Left cardiac atrium (tissue), 4 donors: ENCODE data around the gene SGPL1. TPM values are rescaled to one million over a fixed set of nuclear protein-coding genes. Genes with fewer than 3 reads are reported as not detected.

ENCODE experiments used
- ATAC-seq, 2 donors: fragments of 200-7000 bp; cut with Tn5 transposase; one replicate each; pipeline ENCODE4 v1.9.1; 2020; ENCODE audit warnings: mild to moderate bottlenecking in 2 of 2, moderate library complexity in 2 of 2
- DNase-seq: peaks from one replicate; pipeline ENCODE4 v3.0.0-alpha.2; 2020
- intact Hi-C, 2 donors: fragments of 100-400 bp; cut with DNase I; formaldehyde crosslinking; loops; one replicate each; pipeline versions ENCODE4 v1.14.1 to v1.15.1; 2022 to 2023
- total RNA-seq, 2 donors: library from RNA; stranded (reverse); fragmentation: NEBNext Ultra II Directional; extraction: Animal tissue kit (Norgen Biotek cat#: 25700); gene quantifications; one replicate each; pipeline ENCODE4 v1.2.1, GENCODE V29; 2021
- donor health status: DM: no; HTN: yes; CAD: no.
- donor health status: DM: no; HTN: yes; CAD: no; lungs with severe emphysema.
- donor health status: DM: yes; HTN: yes; CAD: no.
- donor health status: Dilated cardiomyopathy.

Gene SGPL1
- total RNA-seq, 2 donors from 2014 or later, result 18.5 to 19.3 TPM

DNA sequence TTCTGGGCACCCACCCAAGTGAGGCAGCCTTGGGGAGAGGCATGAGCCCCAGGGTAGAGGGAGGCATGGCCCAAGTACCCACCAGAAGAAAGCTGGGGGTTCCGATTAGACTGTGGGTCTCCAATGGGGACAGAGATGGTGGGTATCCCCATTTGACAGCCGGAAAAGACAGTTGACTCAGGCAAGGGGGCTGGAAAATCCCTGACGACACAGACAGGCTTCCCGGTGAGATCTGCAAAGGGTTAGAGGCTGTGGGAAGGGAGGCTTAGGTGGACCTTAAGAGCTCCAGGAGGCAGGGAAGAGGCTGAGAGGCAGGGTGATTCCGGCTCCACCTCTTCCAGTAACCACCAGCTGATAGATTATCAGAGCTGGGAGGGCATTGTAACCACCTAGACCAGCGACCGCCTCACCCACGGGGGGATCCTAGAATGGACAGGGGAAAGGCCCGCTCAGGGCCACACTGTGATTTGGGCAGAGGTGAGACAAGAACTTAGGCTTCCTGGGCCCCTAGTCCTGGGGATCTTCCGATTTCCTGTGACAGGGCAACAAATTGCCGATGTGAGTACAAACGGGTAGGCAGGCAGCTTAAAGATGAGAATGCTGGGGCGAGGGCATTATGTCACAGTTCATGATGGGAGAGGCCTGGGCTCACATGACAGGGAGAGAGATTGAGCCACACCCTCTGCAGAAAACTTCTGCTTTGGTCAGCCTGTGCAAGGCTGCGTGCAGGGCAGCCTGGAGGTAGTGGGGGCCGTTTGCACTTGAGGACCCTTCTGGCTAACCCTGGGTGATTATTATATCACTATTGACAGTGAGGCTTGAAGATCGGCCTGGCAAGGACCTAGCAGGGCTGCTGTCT lies 36.0 kb upstream of the SGPL1 start:
- ATAC-seq (peak; percentile 45 to 48), DNase-seq (no peak)
- intact Hi-C loops, result no loop called here

- no peak for ATAC-seq
- intact Hi-C loops, result no loop called here
- no peak for DNase-seq
Measured at GRCh38 chr10:70780370-70780760, 35.4 kb upstream of the SGPL1 start.

GRCh38 chr10:70780772-70781171 lies 35.0 kb upstream of the SGPL1 start:
- DNase-seq (no peak), ATAC-seq (no peak)
- intact Hi-C loops, result no loop called here

DNA sequence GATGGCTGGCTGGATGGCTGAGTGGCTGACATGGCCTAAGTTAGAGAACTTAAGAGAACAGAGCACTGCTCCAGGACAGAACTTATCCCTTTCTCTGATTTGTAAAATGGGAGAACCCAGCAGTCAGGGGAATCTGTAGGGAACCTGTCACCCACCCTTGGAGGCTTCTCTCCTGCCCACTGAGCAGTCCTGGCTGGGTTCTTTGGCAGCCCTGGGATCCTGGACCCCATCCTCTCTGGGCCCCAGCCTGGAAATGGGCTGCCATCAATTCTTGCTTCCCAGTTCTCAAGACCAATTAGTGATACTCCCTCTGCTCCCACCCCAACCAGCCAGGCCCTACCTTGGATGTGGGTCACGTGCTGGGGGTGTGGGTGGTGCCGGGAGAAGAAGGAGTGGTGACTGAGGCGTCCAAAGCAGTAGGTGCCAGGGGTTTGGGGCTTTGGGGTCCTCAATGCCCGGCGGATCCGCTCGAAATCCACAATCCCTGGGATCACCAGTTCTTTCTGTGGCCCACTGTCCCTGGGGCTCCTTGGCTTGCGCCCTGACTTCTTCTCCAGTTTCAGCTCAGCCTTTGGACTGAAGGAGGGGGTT lies 34.2 kb upstream of the SGPL1 start:
- intact Hi-C loops, result no loop called here
- DNase-seq, result no peak
- no peak for ATAC-seq

DNA sequence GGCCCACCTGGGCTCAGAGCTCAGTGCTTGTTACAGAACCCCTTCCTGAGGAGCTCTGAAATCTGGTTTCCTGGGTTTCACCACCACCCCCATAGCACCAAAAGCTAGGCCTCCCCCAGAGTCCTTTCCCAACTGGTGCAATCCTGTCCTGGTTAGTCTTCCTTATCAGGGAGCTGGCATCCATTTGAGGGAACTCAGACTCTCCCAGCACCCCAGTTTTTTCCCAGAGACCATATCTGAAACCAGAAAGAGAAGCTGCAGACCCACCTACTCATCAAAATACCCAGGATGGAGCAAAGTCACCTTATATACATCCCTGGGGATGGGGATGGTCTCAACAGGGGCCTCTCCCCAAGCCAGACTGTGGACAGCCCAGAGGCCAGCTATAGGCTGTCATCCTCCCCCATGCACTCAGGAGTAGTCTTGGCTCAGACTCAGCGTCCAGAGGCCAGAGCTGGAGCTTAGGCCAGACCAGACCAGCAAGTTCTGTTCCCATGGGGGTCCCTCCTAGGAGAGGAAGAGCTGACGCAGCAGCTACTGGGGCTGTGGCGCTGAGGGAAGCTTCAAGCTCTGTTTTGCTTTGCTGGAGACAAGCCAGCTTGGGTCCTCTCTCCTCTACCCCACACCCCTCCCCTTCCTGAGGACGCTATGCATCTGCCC lies 33.5 kb upstream of the SGPL1 start:
- intact Hi-C loops, result no loop called here
- no peak for DNase-seq
- peak; percentile 36 to 60 for ATAC-seq

- intact Hi-C loops, result no loop called here
- DNase-seq (no peak), ATAC-seq (no peak)
Measured at GRCh38 chr10:70782746-70783680, 32.7 kb upstream of the SGPL1 start.

- ATAC-seq, result no peak
- intact Hi-C loops, result no loop called here
- no peak for DNase-seq
Measured at GRCh38 chr10:70784016-70784415, 31.7 kb upstream of the SGPL1 start.

DNA sequence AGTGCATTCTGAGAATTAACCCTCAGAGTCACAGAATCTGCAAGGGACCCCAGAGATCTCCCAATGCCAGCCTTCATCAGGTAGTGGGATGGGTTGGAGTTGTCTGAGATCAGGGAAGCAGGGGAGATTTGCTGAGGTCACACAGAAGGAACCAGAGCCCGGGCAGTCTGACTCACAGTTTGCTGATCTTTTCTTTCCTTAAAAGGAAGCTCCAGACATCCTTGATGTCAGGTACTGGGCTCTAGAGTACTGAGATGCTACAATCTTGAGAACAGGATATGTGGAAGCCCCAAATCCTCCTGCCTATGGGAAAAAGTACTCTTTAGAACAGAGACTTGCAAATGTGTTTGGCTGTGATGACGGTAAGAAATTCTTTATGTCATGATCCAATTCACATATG lies 31.3 kb upstream of the SGPL1 start:
- ATAC-seq (no peak), DNase-seq (no peak)
- intact Hi-C loops, result no loop called here

DNA sequence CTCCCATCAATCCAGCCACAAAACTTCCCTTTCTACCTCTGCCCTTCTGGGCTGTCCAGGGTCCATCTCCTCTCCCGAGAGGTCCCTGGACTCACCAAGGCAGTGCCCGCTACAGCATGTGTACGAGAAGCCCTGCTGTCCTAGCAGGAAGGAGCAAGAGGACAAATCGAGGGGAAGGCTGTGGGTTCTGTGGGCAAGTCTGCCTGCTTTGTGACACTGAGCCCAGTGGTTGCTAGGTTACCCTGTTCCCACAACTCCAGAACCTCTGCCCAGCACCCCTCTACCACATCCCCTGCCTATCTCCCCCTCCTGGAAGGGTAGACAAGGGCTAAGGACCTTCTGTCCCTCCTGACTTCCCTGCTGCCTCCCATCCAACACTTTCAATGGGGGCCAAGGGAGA lies 30.6 kb upstream of the SGPL1 start, which contains the start of gene TBATA:
Gene TBATA (minus strand): TSS at position 188 of the 400 bp plus-strand sequence. CDS start 1,998 bp downstream, outside the sequence.
- ATAC-seq (no peak), DNase-seq (no peak)
- intact Hi-C loops, result no loop called here

DNA sequence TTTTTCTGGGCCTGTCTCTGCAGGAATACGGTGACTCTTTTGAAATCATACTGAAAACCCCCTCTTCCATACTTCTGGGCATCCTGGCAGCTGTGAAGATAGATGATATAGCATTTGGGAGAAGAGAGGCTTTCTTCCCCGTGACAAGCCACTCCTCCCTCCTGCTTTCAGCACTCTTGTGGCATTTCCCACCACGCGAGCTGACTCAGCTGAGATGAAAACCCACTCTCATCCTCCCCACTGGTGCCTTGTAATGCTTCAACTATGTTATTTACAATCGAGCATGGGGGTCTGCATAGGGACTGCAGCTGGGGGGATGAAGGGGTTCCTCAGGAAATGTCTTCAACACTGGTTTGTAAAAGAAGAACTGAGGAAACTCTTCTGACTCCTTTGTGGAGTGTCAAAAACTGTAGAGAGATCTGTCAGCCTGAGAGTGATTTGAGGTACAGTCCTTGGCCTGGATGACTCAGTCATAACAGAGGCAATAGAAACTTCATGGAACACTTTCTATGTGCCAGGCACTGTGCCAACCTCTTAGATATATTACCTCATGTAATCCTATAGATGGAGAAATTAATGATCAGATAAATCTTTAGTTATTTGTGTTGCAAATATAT lies 28.8 kb upstream of the SGPL1 start:
- intact Hi-C loops, result no loop called here
- no peak for DNase-seq

DNA sequence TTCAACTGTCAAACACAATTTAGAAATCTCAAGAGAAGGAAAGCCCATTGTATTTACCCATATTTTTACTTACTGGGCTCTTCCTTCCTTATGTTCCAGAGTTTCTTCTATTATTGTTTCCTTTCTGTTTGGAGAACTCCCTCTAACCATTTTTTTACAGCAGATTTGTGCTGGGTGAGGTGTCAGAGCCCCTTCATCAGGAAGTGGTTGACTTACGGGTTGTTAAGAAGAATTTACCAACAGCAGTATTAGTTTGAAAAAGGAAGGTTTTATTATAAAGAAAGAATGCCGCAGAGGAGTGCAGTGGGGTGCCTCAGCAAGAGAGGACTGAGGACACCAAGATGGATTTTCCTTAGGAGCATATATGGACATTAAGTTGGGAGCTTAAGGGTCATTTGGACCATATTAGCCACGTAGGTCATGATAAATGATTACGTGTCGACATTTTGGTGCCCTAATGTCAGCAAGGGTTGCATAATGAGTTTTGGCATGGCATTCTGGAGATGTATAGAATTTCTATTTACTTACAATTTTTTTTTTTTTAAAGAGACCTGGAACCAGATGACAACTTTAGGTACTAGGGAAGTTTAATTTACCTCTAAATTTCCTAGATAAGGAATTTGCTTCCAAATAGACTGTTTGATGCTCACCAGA lies 24.2 kb upstream of the SGPL1 start:
- ATAC-seq (no peak), DNase-seq (no peak)
- intact Hi-C loops, result no loop called here

More for the DNA sequence above, 28.8 kb upstream of the SGPL1 start:
- no peak for ATAC-seq

- DNase-seq, result no peak
- no peak for ATAC-seq
- intact Hi-C loops, result no loop called here
Measured at GRCh38 chr10:70795613-70796012, 20.1 kb upstream of the SGPL1 start.

GRCh38 chr10:70797840-70798239 lies 17.9 kb upstream of the SGPL1 start:
- intact Hi-C loops, result no loop called here
- no peak for ATAC-seq
- no peak for DNase-seq

DNA sequence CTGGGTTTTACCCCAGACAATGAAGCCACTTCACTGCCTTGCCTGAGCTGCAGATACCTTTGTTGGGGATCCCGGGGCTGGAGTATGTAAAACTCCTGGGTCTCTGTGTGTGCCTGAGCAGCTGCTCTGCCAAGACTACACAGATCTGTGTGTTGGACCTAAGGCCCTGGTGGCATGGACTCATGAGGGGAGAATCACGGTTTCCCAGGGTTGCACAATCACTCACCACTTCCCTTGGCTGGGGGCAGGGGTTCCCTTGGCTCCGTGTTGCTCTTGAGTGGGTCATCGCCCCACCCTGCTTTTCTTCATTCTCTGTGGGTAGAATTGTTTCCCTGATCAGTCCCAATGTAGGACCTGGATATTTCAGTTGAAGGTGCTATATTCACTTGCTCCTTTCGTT lies 16.6 kb upstream of the SGPL1 start:
- no peak for ATAC-seq
- DNase-seq, result no peak
- intact Hi-C loops, result no loop called here

- ATAC-seq, result no peak
- intact Hi-C loops, result no loop called here
- no peak for DNase-seq
Measured at GRCh38 chr10:70801854-70802253, 13.9 kb upstream of the SGPL1 start.

- ATAC-seq (no peak), DNase-seq (no peak)
- intact Hi-C loops, result no loop called here
Measured at GRCh38 chr10:70803775-70804420, 11.8 kb upstream of the SGPL1 start.

DNA sequence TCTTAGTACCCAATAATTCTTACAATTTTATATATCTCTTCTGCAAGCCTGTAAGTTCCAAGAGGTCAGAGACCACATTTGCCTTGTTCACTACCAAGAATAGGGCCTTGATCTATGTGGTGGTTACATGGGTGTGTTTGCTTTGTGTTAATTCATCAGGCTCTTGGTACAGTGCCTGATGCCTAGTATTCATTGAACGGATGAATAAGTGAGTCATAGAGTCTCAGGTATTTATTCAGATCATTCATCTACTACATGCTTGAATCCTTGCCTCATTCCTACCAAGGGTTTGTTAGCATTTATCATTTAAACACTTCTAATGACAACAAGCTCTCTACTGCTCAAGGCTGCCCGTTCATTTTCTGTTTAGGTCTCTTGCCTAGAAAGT lies 11.3 kb upstream of the SGPL1 start:
- ATAC-seq, result no peak
- DNase-seq, result no peak
- intact Hi-C loops, result no loop called here
